T-helper 17 cell (primary cell): ENCODE measurements around the gene PHF11. TPM values are rescaled to one million over a fixed set of nuclear protein-coding genes. Genes with fewer than 3 reads are reported as not detected.
A peak's percentile ranks its signal among the peaks of the same experiment; 100 is the strongest.
"Not testable (repeated sequence)": the region's sequence is repeated elsewhere in the genome, so short reads cannot be mapped to it uniquely, and the experiment has no call there.

Experiments used
- ATAC-seq: fragments of 150-1000 bp; cut with Tn5 transposase; 2 replicates; pipeline ENCODE4 v1.10.0; 2021; ENCODE audit warnings: mild to moderate bottlenecking, moderate library complexity
- DNase-seq, 3 donors: peaks; one replicate each; pipeline versions ENCODE4 v3.0.0 to v3.0.0-alpha.2; 2020 to 2021
- H3K9me3 ChIP-seq: one replicate; pipeline ENCODE4 v1.7.0; 2013; ENCODE audit warnings: low read length, mild to moderate bottlenecking; ENCODE audit not compliant: control insufficient read depth, poor library complexity, severe bottlenecking
- H3K27ac Mint-ChIP-seq: one replicate; pipeline ENCODE4 v1.8.0; 2022; ENCODE audit warnings: mild to moderate bottlenecking, moderate library complexity, mixed read lengths
- H3K27me3 Mint-ChIP-seq: one replicate; pipeline ENCODE4 v1.8.0; 2022; ENCODE audit warnings: mixed read lengths
- H3K36me3 Mint-ChIP-seq: one replicate; pipeline ENCODE4 v1.8.0; 2022; ENCODE audit warnings: low read depth, mixed read lengths
- H3K4me1 Mint-ChIP-seq: one replicate; pipeline ENCODE4 v1.8.0; 2022; ENCODE audit warnings: mild to moderate bottlenecking, mixed read lengths
- H3K4me3 Mint-ChIP-seq: one replicate; pipeline ENCODE4 v1.8.0; 2022; ENCODE audit warnings: mild to moderate bottlenecking, moderate library complexity, mixed read lengths
- total RNA-seq, 4 donors: library from RNA in 2 of 4; stranded (reverse) in 2 of 4; gene quantifications; one replicate each; pipeline ENCODE4 v1.2.3 and lab custom pipeline; 2022 to 2026

Gene PHF11
- total RNA-seq, 2 donors from 2014 or later: 104 to 119 TPM

GRCh38 chr13:49565461-49565860 is 69.7 kb downstream of the PHF11 start:
- H3K4me3 Mint-ChIP-seq, DNase-seq, ATAC-seq, H3K9me3 ChIP-seq, H3K27ac Mint-ChIP-seq, H3K27me3 Mint-ChIP-seq, H3K36me3 Mint-ChIP-seq: not testable (repeated sequence)
- peaks cover 11% of the 10 kb centered on the region for H3K4me1 Mint-ChIP-seq

GRCh38 chr13:49566461-49566860 is 70.7 kb downstream of the PHF11 start:
- Mint-ChIP-seq H3K4me3 (no peak overlapping the region), H3K27ac (no peak overlapping the region), H3K27me3 (no peaks in the 10 kb centered on the region), H3K36me3 (peaks cover 2% of the 10 kb centered on the region), H3K4me1 (peaks cover 19% of the 10 kb centered on the region)
- no peak for DNase-seq
- no peaks in the 10 kb centered on the region for H3K9me3 ChIP-seq
- ATAC-seq: no peak

- peak overlapping the region; percentile 8 for H3K27ac Mint-ChIP-seq
- H3K4me3 Mint-ChIP-seq: no peak overlapping the region
- DNase-seq (no peak), ATAC-seq (no peak)
- H3K27me3 Mint-ChIP-seq: no peaks in the 10 kb centered on the region
- H3K9me3 ChIP-seq: no peaks in the 10 kb centered on the region
- H3K36me3 Mint-ChIP-seq: peaks cover 2% of the 10 kb centered on the region
- peaks cover 19% of the 10 kb centered on the region for H3K4me1 Mint-ChIP-seq
Measured at GRCh38 chr13:49567491-49567890, 71.7 kb downstream of the PHF11 start.

GRCh38 chr13:49569993-49570689 is 74.4 kb downstream of the PHF11 start:
- Mint-ChIP-seq H3K4me1 (peaks cover 23% of the 10 kb centered on the region), H3K27me3 (no peaks in the 10 kb centered on the region), H3K27ac (peak overlapping the region; percentile 89), H3K36me3 (peaks cover 2% of the 10 kb centered on the region), H3K4me3 (no peak overlapping the region)
- H3K9me3 ChIP-seq: no peaks in the 10 kb centered on the region
- DNase-seq: no peak
- peak; percentile 82 for ATAC-seq

- no peak for DNase-seq
- peaks cover 27% of the 10 kb centered on the region for H3K4me1 Mint-ChIP-seq
- H3K36me3 Mint-ChIP-seq: peaks cover under 1% of the 10 kb centered on the region
- no peaks in the 10 kb centered on the region for H3K9me3 ChIP-seq
- H3K27ac Mint-ChIP-seq: peak overlapping the region; percentile 89
- H3K27me3 Mint-ChIP-seq: no peaks in the 10 kb centered on the region
- ATAC-seq: no peak
- H3K4me3 Mint-ChIP-seq: no peak overlapping the region
Measured at GRCh38 chr13:49571299-49572240, 75.8 kb downstream of the PHF11 start.

Other genes with a start within 250 kb of the PHF11 start
- gene CDADC1, start 248.0 kb upstream of the PHF11 start, total RNA-seq: 10 to 100 TPM; 16.5 to 18.6 TPM
- 1 to 10 TPM; 3.4 to 5.9 TPM for gene CAB39L, start 51.9 kb upstream of the PHF11 start, total RNA-seq
- 10 to 100 TPM; 15.9 to 17.9 TPM for gene SETDB2, start 51.7 kb upstream of the PHF11 start, total RNA-seq
- 10 to 100 TPM; 20.2 to 23.0 TPM for gene RCBTB1, start 89.6 kb downstream of the PHF11 start, total RNA-seq
- gene ARL11, start 132.6 kb downstream of the PHF11 start, total RNA-seq: under 1 TPM in 1 of 2 donors, not detected in 1; 0.22 TPM
- 10 to 100 TPM; 11.8 to 17.1 TPM for gene EBPL, start 195.5 kb downstream of the PHF11 start, total RNA-seq